GM10847 (cell line): ENCODE measurements around the gene SF3A1.

Experiments used
- POLR2A ChIP-seq: IDR thresholded peaks from 2 replicates; pipeline ENCODE4 v1.6.1; 2011; ENCODE audit not compliant: insufficient read length; ENCODE audit errors: extremely low read depth

SF3A1 gene

DNA sequence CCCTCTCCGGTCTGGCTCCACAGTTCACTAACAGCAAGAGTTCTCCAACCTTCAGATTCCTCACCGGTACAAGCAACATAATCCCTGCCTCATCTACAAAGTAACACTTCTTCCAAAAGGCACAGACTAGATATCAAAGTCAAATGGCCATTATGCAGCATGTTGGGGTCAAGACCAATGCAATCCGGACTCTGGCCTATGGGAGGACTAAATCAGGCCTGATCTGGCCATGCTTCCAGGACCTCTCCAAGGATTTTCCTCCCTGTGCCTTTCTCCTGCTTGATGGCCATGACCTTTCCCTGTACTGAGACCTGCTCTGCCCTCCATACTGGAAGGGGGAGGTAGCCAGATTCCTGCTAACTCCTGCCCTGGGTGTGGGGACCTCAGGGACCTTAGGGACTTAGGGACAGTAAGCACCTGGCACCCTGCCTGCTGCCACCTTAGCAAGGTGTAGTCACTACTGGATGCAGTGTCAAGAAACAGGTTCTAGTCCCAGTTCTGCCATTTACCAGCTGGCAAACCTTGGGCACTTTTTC lies 36.6 kb downstream of the SF3A1 start:
- TF ChIP-seq POLR2A: no peak

GRCh38 chr22:30318799-30319419 lies 37.8 kb downstream of the SF3A1 start:
- TF ChIP-seq POLR2A: no peak

DNA sequence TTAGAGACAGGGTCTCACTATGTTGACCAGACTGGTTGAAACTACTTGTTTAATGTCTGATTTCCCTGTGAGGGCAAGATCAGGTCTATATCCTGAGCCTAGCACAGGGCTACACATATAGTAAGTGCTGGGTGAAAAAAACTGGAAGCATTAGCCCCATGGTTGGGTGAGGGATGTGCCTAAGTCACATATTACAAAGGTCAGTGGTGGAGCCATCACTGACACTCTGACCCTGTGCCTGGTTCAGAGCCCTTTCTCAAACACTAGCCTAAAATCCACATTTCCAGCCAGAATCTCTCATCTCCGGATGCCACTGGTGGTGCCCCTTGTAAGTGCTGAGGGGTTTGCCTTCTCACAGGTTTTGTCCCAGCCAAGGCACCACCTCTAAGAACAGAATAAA lies 38.9 kb downstream of the SF3A1 start:
- no peak for TF ChIP-seq POLR2A

DNA sequence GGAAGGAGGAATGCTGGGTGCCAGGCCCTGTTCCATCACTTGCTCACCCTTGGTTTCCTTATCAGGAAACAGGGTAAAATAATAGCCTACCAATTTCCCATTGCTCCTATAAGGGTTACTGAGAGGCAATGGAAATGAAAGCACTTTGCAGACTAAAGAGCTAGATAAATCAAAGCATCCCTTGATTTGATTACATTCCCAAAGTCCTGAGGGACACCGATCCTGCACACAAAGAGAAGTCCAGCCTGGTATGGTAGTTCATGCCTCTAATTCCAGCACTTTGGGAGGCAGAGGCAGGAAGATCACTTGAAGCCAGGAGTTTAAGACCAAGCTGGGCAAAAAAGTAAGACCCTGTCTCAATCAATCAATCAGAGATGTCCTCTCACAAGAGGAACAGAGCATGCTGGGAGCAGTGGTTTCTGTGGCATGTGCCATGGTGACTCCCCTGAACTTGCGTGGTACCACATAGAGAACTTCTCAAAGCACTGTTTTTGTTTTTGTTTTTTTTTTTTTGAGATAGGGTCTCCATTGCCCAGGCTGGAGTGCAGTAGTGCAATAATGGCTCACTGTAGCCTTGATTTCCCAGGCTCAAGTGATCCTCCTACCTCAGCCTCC lies 40.6 kb downstream of the SF3A1 start:
- no peak for TF ChIP-seq POLR2A

GRCh38 chr22:30314915-30315314 lies 41.8 kb downstream of the SF3A1 start:
- no peak for TF ChIP-seq POLR2A

GRCh38 chr22:30313527-30314363 lies 42.9 kb downstream of the SF3A1 start:
- no peak for TF ChIP-seq POLR2A

GRCh38 chr22:30312053-30312452 lies 44.6 kb downstream of the SF3A1 start:
- TF ChIP-seq POLR2A: no peak

GRCh38 chr22:30310881-30311771 lies 45.6 kb downstream of the SF3A1 start:
- TF ChIP-seq POLR2A: no peak

- TF ChIP-seq POLR2A: no peak
Observed at GRCh38 chr22:30309951-30310741, 46.5 kb downstream of the SF3A1 start.

DNA sequence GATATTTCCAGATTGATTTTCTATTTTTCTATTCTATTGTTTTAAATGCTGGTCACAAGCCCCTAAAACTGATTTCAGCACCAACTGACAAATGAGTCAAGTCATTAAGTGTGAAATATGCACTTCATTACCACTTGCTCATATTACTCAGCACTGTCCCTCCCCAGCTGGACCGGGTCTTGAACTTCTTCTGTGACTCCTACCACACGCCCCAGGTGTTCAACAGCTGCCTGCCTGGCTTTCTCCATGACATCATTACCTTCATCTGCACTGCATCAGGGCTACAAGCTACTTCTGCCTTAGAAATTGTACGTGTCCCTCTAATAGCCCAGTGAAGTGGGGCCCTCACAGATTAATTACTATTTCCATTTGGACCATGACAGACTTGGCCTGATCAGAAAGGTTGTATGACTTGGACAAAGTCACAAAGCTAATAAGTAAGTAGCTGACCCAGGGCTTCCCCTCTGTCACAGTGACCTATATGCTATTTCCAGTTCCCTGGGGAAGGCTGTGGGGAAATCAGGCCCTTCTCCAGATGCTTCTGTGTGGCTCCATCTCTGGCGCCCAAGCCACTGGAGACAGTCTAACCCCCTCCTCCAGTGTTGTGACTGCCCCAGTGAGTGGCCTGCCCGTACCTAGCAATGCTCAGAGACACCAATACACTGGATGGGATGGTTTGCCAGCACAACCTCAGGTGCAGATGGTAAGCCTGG lies 48.0 kb downstream of the SF3A1 start:
- TF ChIP-seq POLR2A: no peak

GRCh38 chr22:30308093-30308492 lies 48.6 kb downstream of the SF3A1 start:
- no peak for TF ChIP-seq POLR2A

- TF ChIP-seq POLR2A: no peak
Observed at GRCh38 chr22:30307041-30307574, 49.6 kb downstream of the SF3A1 start.

GRCh38 chr22:30306627-30307011 lies 50.1 kb downstream of the SF3A1 start:
- no peak for TF ChIP-seq POLR2A

DNA sequence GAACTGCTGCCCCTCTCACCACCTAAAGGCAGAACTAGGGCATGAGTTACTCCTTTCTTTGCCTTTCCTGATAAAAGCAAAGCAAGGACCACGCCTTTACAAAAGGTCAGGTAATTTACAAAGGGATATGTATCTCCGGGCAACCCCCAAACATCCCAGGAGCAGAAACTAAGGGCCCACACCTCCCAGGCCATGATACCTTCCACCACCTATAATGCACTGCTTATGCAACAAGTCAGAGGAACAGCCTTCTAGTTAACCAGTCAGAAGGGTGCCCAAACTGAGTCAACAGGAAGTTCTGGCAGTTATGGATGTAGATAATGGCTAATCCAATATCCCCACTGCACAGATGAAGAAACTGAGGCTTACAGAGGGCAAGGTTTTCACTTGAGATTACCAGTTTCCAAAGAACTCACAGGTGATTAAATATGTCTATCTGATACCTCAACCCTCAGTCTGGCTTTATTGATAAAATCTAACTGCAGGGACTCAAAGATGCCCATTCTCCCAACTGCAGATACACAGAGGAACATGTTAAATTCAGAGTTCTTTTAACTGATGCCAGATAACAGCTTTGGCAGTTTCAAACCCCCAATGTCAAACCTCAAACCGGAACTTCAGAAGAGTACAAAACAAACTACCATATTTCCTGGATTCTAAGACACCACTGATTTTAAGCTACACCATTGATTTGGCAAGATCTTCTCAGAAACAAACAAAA lies 50.6 kb downstream of the SF3A1 start:
- TF ChIP-seq POLR2A: no peak
